ENCODE measurements around the gene SYT15. TPM values are rescaled to one million over a fixed set of nuclear protein-coding genes. Genes with fewer than 3 reads are reported as not detected.
"Not testable (repeated sequence)": the region's sequence is repeated elsewhere in the genome, so short reads cannot be mapped to it uniquely, and the experiment has no call there.

The SYT15 gene
- total RNA-seq, 1 experiment from 2014 or later = 1.6 TPM

- POLR2A ChIA-PET; H3K9ac ChIP-seq (ENCODE audit: low read length); BruUV-seq (replicated peaks); ATAC-seq; H3K4me1 ChIP-seq (ENCODE audit: control insufficient read depth in 1 of 2, insufficient read depth in 2 of 2, low read length in 2 of 2); CTCF ChIA-PET; H3K27ac ChIP-seq (ENCODE audit: low read depth, low read length); H3K9me3 ChIP-seq (ENCODE audit: control insufficient read depth in 1 of 2, insufficient read depth in 1 of 2, low read depth in 1 of 2, low read length in 2 of 2); H3K27me3 ChIP-seq (ENCODE audit: insufficient read depth, low read length); RAD21 ChIA-PET (ENCODE audit: low non-redundant PET in 1 of 2, low total read pairs in 2 of 2, uncharacterized antibody in 2 of 2, unreplicated experiment in 2 of 2); H4K20me1 ChIP-seq (ENCODE audit: insufficient read depth); H3K9me2 ChIP-seq (ENCODE audit: insufficient read depth); DNase-seq (ENCODE audit: low read depth, low spot score); H3K36me3 ChIP-seq (ENCODE audit: control insufficient read depth in 1 of 2, insufficient read depth in 2 of 2, low read length in 2 of 2); H3K79me2 ChIP-seq (ENCODE audit: insufficient read depth, low read length); H3K4me3 ChIP-seq (replicated peaks in 1 of 2; ENCODE audit: low read depth in 1 of 2, low read length in 2 of 2); H3K4me2 ChIP-seq (ENCODE audit: low read length); H2AFZ ChIP-seq (ENCODE audit: low read depth, low read length, poor library complexity, severe bottlenecking); intact Hi-C loops (cut with micrococcal nuclease): not testable (repeated sequence)
Observed at GRCh38 chr10:46581997-46582396, 3.1 kb downstream of the SYT15 start.

GRCh38 chr10:46582568-46582967, 3.6 kb downstream of the SYT15 start:
- H4K20me1 ChIP-seq (ENCODE audit: insufficient read depth); H3K36me3 ChIP-seq (ENCODE audit: control insufficient read depth in 1 of 2, insufficient read depth in 2 of 2, low read length in 2 of 2); CTCF ChIA-PET; H3K4me1 ChIP-seq (ENCODE audit: control insufficient read depth in 1 of 2, insufficient read depth in 2 of 2, low read length in 2 of 2); H3K9me3 ChIP-seq (ENCODE audit: control insufficient read depth in 1 of 2, insufficient read depth in 1 of 2, low read depth in 1 of 2, low read length in 2 of 2); H3K27me3 ChIP-seq (ENCODE audit: insufficient read depth, low read length); H3K4me3 ChIP-seq (replicated peaks in 1 of 2; ENCODE audit: low read depth in 1 of 2, low read length in 2 of 2); POLR2A ChIA-PET; DNase-seq (ENCODE audit: low read depth, low spot score); H3K27ac ChIP-seq (ENCODE audit: low read depth, low read length); BruUV-seq (replicated peaks); RAD21 ChIA-PET (ENCODE audit: low non-redundant PET in 1 of 2, low total read pairs in 2 of 2, uncharacterized antibody in 2 of 2, unreplicated experiment in 2 of 2); H3K79me2 ChIP-seq (ENCODE audit: insufficient read depth, low read length); intact Hi-C loops (cut with micrococcal nuclease); H3K9me2 ChIP-seq (ENCODE audit: insufficient read depth); ATAC-seq; H3K9ac ChIP-seq (ENCODE audit: low read length); H3K4me2 ChIP-seq (ENCODE audit: low read length); H2AFZ ChIP-seq (ENCODE audit: low read depth, low read length, poor library complexity, severe bottlenecking): not testable (repeated sequence)

GRCh38 chr10:46584196-46584595, 5.3 kb downstream of the SYT15 start:
- H3K4me2 ChIP-seq (ENCODE audit: low read length); BruUV-seq (replicated peaks); H3K9me2 ChIP-seq (ENCODE audit: insufficient read depth); H3K4me1 ChIP-seq (ENCODE audit: control insufficient read depth in 1 of 2, insufficient read depth in 2 of 2, low read length in 2 of 2); H3K79me2 ChIP-seq (ENCODE audit: insufficient read depth, low read length); CTCF ChIA-PET; H3K36me3 ChIP-seq (ENCODE audit: control insufficient read depth in 1 of 2, insufficient read depth in 2 of 2, low read length in 2 of 2); POLR2A ChIA-PET; H3K27ac ChIP-seq (ENCODE audit: low read depth, low read length); RAD21 ChIA-PET (ENCODE audit: low non-redundant PET in 1 of 2, low total read pairs in 2 of 2, uncharacterized antibody in 2 of 2, unreplicated experiment in 2 of 2); H3K9me3 ChIP-seq (ENCODE audit: control insufficient read depth in 1 of 2, insufficient read depth in 1 of 2, low read depth in 1 of 2, low read length in 2 of 2); intact Hi-C loops (cut with micrococcal nuclease); H3K9ac ChIP-seq (ENCODE audit: low read length); H3K27me3 ChIP-seq (ENCODE audit: insufficient read depth, low read length); H4K20me1 ChIP-seq (ENCODE audit: insufficient read depth); H2AFZ ChIP-seq (ENCODE audit: low read depth, low read length, poor library complexity, severe bottlenecking); H3K4me3 ChIP-seq (replicated peaks in 1 of 2; ENCODE audit: low read depth in 1 of 2, low read length in 2 of 2); ATAC-seq; DNase-seq (ENCODE audit: low read depth, low spot score): not testable (repeated sequence)

GRCh38 chr10:46585246-46585645, 6.3 kb downstream of the SYT15 start:
- ATAC-seq; H3K27ac ChIP-seq (ENCODE audit: low read depth, low read length); CTCF ChIA-PET; intact Hi-C loops (cut with micrococcal nuclease); H3K9me3 ChIP-seq (ENCODE audit: control insufficient read depth in 1 of 2, insufficient read depth in 1 of 2, low read depth in 1 of 2, low read length in 2 of 2); H4K20me1 ChIP-seq (ENCODE audit: insufficient read depth); H3K4me1 ChIP-seq (ENCODE audit: control insufficient read depth in 1 of 2, insufficient read depth in 2 of 2, low read length in 2 of 2); H3K9me2 ChIP-seq (ENCODE audit: insufficient read depth); H3K9ac ChIP-seq (ENCODE audit: low read length); BruUV-seq (replicated peaks); RAD21 ChIA-PET (ENCODE audit: low non-redundant PET in 1 of 2, low total read pairs in 2 of 2, uncharacterized antibody in 2 of 2, unreplicated experiment in 2 of 2); H3K79me2 ChIP-seq (ENCODE audit: insufficient read depth, low read length); DNase-seq (ENCODE audit: low read depth, low spot score); POLR2A ChIA-PET; H3K4me2 ChIP-seq (ENCODE audit: low read length); H3K27me3 ChIP-seq (ENCODE audit: insufficient read depth, low read length); H2AFZ ChIP-seq (ENCODE audit: low read depth, low read length, poor library complexity, severe bottlenecking); H3K36me3 ChIP-seq (ENCODE audit: control insufficient read depth in 1 of 2, insufficient read depth in 2 of 2, low read length in 2 of 2); H3K4me3 ChIP-seq (replicated peaks in 1 of 2; ENCODE audit: low read depth in 1 of 2, low read length in 2 of 2): not testable (repeated sequence)

GRCh38 chr10:46587546-46587945, 8.6 kb downstream of the SYT15 start:
- H3K27ac ChIP-seq (ENCODE audit: low read depth, low read length); BruUV-seq (replicated peaks); intact Hi-C loops (cut with micrococcal nuclease); H3K27me3 ChIP-seq (ENCODE audit: insufficient read depth, low read length); H3K4me3 ChIP-seq (replicated peaks in 1 of 2; ENCODE audit: low read depth in 1 of 2, low read length in 2 of 2); H4K20me1 ChIP-seq (ENCODE audit: insufficient read depth); H3K9ac ChIP-seq (ENCODE audit: low read length); ATAC-seq; CTCF ChIA-PET; H3K4me2 ChIP-seq (ENCODE audit: low read length); H3K79me2 ChIP-seq (ENCODE audit: insufficient read depth, low read length); RAD21 ChIA-PET (ENCODE audit: low non-redundant PET in 1 of 2, low total read pairs in 2 of 2, uncharacterized antibody in 2 of 2, unreplicated experiment in 2 of 2); H3K4me1 ChIP-seq (ENCODE audit: control insufficient read depth in 1 of 2, insufficient read depth in 2 of 2, low read length in 2 of 2); DNase-seq (ENCODE audit: low read depth, low spot score); H2AFZ ChIP-seq (ENCODE audit: low read depth, low read length, poor library complexity, severe bottlenecking); H3K9me2 ChIP-seq (ENCODE audit: insufficient read depth); H3K9me3 ChIP-seq (ENCODE audit: control insufficient read depth in 1 of 2, insufficient read depth in 1 of 2, low read depth in 1 of 2, low read length in 2 of 2); H3K36me3 ChIP-seq (ENCODE audit: control insufficient read depth in 1 of 2, insufficient read depth in 2 of 2, low read length in 2 of 2); POLR2A ChIA-PET: not testable (repeated sequence)

Measured in HCT116 (cell line).